RCC 7860 (cell line): ENCODE results near the gene CCDC91.

Experiments used
- DNase-seq: peaks from one replicate; pipeline ENCODE4 v3.0.0-alpha.2; 2015; ENCODE audit warnings: low spot score
- FAIRE-seq: peaks from 2 replicates; lab custom pipeline; 2012; peaks lifted over from hg19 to GRCh38; lab: Jason Lieb, UNC

The CCDC91 gene

GRCh38 chr12:28512876-28513275 lies 322.6 kb downstream of the CCDC91 start:
- DNase-seq (no peak), FAIRE-seq (no peak)

- DNase-seq (no peak), FAIRE-seq (no peak)
Observed at GRCh38 chr12:28513983-28514382, 323.7 kb downstream of the CCDC91 start.

- no peak for FAIRE-seq
- no peak for DNase-seq
Observed at GRCh38 chr12:28517101-28517500, 326.8 kb downstream of the CCDC91 start.

GRCh38 chr12:28527631-28528249 lies 337.5 kb downstream of the CCDC91 start:
- FAIRE-seq (no peak), DNase-seq (no peak)

GRCh38 chr12:28535216-28535615 lies 345.0 kb downstream of the CCDC91 start:
- no peak for FAIRE-seq
- DNase-seq, result no peak

- FAIRE-seq (no peak), DNase-seq (no peak)
Observed at GRCh38 chr12:28536088-28536487, 345.8 kb downstream of the CCDC91 start.

GRCh38 chr12:28537474-28537873 lies 347.2 kb downstream of the CCDC91 start:
- FAIRE-seq, result no peak
- DNase-seq, result no peak

GRCh38 chr12:28539691-28540323 lies 349.6 kb downstream of the CCDC91 start:
- DNase-seq (no peak), FAIRE-seq (no peak)

- FAIRE-seq, result no peak
Observed at GRCh38 chr12:28540324-28540714, 350.1 kb downstream of the CCDC91 start.

GRCh38 chr12:28543021-28543890 lies 353.0 kb downstream of the CCDC91 start:
- no peak for FAIRE-seq
- no peak for DNase-seq

More at GRCh38 chr12:28540324-28540714, 350.1 kb downstream of the CCDC91 start:
- DNase-seq, result no peak

- peak; percentile 70 for DNase-seq
- peak; percentile 92 for FAIRE-seq
Observed at GRCh38 chr12:28550757-28551704, 360.8 kb downstream of the CCDC91 start.

GRCh38 chr12:28552251-28552970 lies 362.2 kb downstream of the CCDC91 start:
- no peak for DNase-seq
- FAIRE-seq, result no peak

GRCh38 chr12:28555748-28556147 lies 365.5 kb downstream of the CCDC91 start:
- FAIRE-seq (no peak), DNase-seq (no peak)

- FAIRE-seq (no peak), DNase-seq (no peak)
Observed at GRCh38 chr12:28558250-28558649, 368.0 kb downstream of the CCDC91 start.

GRCh38 chr12:28563286-28563685 lies 373.0 kb downstream of the CCDC91 start:
- no peak for FAIRE-seq
- DNase-seq, result no peak

GRCh38 chr12:28563936-28564335 lies 373.7 kb downstream of the CCDC91 start:
- DNase-seq, result no peak
- no peak for FAIRE-seq

GRCh38 chr12:28568118-28568517 lies 377.9 kb downstream of the CCDC91 start:
- DNase-seq, result peak; percentile 65

GRCh38 chr12:28568704-28569103 lies 378.4 kb downstream of the CCDC91 start:
- no peak for DNase-seq
- FAIRE-seq, result no peak

More at GRCh38 chr12:28568118-28568517, 377.9 kb downstream of the CCDC91 start:
- no peak for FAIRE-seq

- peak; percentile 7 for FAIRE-seq
- peak; percentile 41 for DNase-seq
Observed at GRCh38 chr12:28569698-28570411, 379.6 kb downstream of the CCDC91 start.
